Panc1 (cell line): Measurements from ENCODE around the gene RNF25.

ENCODE experiments used
- POLR2AphosphoS5 ChIP-seq: IDR thresholded peaks from 2 replicates; pipeline ENCODE4 v1.6.1; 2012; ENCODE audit warnings: mild to moderate bottlenecking, low read depth, low read length, moderate library complexity
- SIN3A ChIP-seq: IDR thresholded peaks from 2 replicates; pipeline ENCODE4 v1.6.1; 2012; ENCODE audit warnings: low read depth, mild to moderate bottlenecking, low read length, moderate library complexity, borderline replicate concordance; ENCODE audit not compliant: insufficient read depth
- TF ChIP-seq, protein P1 (sequence below): fragments of 450-650 bp; IDR thresholded peaks from 2 replicates; pipeline ENCODE4 v1.5.1; 2017; ENCODE audit warnings: mild to moderate bottlenecking

DNA sequence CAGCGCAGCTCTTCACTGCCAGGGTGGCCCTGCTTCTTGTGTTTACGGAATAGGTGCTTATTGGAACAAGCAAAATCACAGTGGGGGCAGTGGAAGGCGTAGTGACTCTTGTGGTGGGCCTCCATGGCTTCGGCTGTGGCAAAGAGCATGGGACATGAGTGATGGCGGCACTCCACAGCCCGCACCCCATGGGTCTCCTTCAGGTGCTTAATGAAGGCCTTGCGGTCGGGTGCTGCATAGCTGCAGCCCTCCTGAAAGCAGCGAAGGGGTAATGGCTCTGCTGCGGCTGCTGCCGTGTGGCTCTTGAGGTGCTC is 23.1 kb downstream of the RNF25 start:
- TF ChIP-seq, protein P1, sequence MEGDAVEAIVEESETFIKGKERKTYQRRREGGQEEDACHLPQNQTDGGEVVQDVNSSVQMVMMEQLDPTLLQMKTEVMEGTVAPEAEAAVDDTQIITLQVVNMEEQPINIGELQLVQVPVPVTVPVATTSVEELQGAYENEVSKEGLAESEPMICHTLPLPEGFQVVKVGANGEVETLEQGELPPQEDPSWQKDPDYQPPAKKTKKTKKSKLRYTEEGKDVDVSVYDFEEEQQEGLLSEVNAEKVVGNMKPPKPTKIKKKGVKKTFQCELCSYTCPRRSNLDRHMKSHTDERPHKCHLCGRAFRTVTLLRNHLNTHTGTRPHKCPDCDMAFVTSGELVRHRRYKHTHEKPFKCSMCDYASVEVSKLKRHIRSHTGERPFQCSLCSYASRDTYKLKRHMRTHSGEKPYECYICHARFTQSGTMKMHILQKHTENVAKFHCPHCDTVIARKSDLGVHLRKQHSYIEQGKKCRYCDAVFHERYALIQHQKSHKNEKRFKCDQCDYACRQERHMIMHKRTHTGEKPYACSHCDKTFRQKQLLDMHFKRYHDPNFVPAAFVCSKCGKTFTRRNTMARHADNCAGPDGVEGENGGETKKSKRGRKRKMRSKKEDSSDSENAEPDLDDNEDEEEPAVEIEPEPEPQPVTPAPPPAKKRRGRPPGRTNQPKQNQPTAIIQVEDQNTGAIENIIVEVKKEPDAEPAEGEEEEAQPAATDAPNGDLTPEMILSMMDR, result no peak; the same call in none of the 2 replicates
- TF ChIP-seq SIN3A (no peak), POLR2AphosphoS5 (no peak)
